Progenitor cell of endocrine pancreas (in vitro differentiated cells): ENCODE results near the gene GATA6. TPM values are rescaled to one million over a fixed set of nuclear protein-coding genes. Genes with fewer than 3 reads are reported as not detected.

Source experiments
- DNase-seq: peaks from one replicate; pipeline ENCODE4 v3.0.0; 2021; ENCODE audit warnings: low spot score; ENCODE audit not compliant: unreplicated experiment
- H3K27ac Mint-ChIP-seq: 2 replicates; pipeline ENCODE4 v1.8.0; 2021; ENCODE audit warnings: mild to moderate bottlenecking, moderate library complexity, mixed read lengths
- H3K27me3 Mint-ChIP-seq: 2 replicates; pipeline ENCODE4 v1.8.0; 2021; ENCODE audit warnings: mixed read lengths
- H3K36me3 Mint-ChIP-seq: 2 replicates; pipeline ENCODE4 v1.8.0; 2022; ENCODE audit warnings: mixed read lengths; ENCODE audit not compliant: insufficient read depth
- H3K4me1 Mint-ChIP-seq: 2 replicates; pipeline ENCODE4 v1.8.0; 2021; ENCODE audit warnings: low read depth, mixed read lengths
- H3K4me3 Mint-ChIP-seq: 2 replicates; pipeline ENCODE4 v1.8.0; 2021; ENCODE audit warnings: low read depth, mild to moderate bottlenecking, moderate library complexity, mixed read lengths
- H3K9me3 Mint-ChIP-seq: 2 replicates; pipeline ENCODE4 v1.8.0; 2021; ENCODE audit warnings: low read depth, mixed read lengths
- CTCF ChIP-seq: fragments of 200-600 bp; sonication (generic); IDR thresholded peaks from one replicate; pipeline ENCODE4 v1.5.0; 2021; ENCODE audit warnings: antibody characterized with exemption, mild to moderate bottlenecking; ENCODE audit not compliant: unreplicated experiment
- total RNA-seq: library from RNA; stranded (reverse); gene quantifications from 2 replicates; pipeline ENCODE4 v1.2.1, GENCODE V29; 2021

The GATA6 gene
- total RNA-seq, 1 donor from 2014 or later: 112 TPM

- H3K36me3 Mint-ChIP-seq: peaks cover 31% of the 10 kb centered on the region
- no peaks in the 10 kb centered on the region for H3K9me3 Mint-ChIP-seq
- H3K27ac Mint-ChIP-seq: peak overlapping the region; percentile 98
- H3K27me3 Mint-ChIP-seq: no peaks in the 10 kb centered on the region
- H3K4me3 Mint-ChIP-seq: peak overlapping the region; percentile 93
- H3K4me1 Mint-ChIP-seq: peaks cover 34% of the 10 kb centered on the region
- no peak for DNase-seq
- TF ChIP-seq CTCF: no peak
Measured at GRCh38 chr18:22170421-22171257, 1.2 kb downstream of the GATA6 start.

GRCh38 chr18:22171258-22172119 is 2.1 kb downstream of the GATA6 start:
- Mint-ChIP-seq H3K27ac (peak overlapping the region; percentile 98), H3K4me1 (peaks cover 37% of the 10 kb centered on the region), H3K36me3 (peaks cover 35% of the 10 kb centered on the region), H3K9me3 (no peaks in the 10 kb centered on the region), H3K4me3 (peak overlapping the region; percentile 94), H3K27me3 (no peaks in the 10 kb centered on the region)
- DNase-seq: no peak
- TF ChIP-seq CTCF: no peak

- Mint-ChIP-seq H3K4me3 (peak overlapping the region; percentile 94), H3K36me3 (peaks cover 37% of the 10 kb centered on the region), H3K9me3 (no peaks in the 10 kb centered on the region), H3K27ac (peak overlapping the region; percentile 97), H3K27me3 (no peaks in the 10 kb centered on the region), H3K4me1 (peaks cover 36% of the 10 kb centered on the region)
- TF ChIP-seq CTCF: no peak
- no peak for DNase-seq
Measured at GRCh38 chr18:22172120-22172582, 2.8 kb downstream of the GATA6 start.

- Mint-ChIP-seq H3K4me1 (peaks cover 41% of the 10 kb centered on the region), H3K9me3 (no peaks in the 10 kb centered on the region), H3K36me3 (peaks cover 42% of the 10 kb centered on the region), H3K27ac (peak overlapping the region; percentile 97), H3K27me3 (no peaks in the 10 kb centered on the region), H3K4me3 (peak overlapping the region; percentile 94)
- no peak for DNase-seq
- TF ChIP-seq CTCF: no peak
Measured at GRCh38 chr18:22172594-22173049, 3.2 kb downstream of the GATA6 start.

GRCh38 chr18:22173221-22173927 is 4.0 kb downstream of the GATA6 start:
- no peak for TF ChIP-seq CTCF
- H3K4me1 Mint-ChIP-seq: peaks cover 42% of the 10 kb centered on the region
- no peaks in the 10 kb centered on the region for H3K9me3 Mint-ChIP-seq
- peak overlapping the region; percentile 94 for H3K4me3 Mint-ChIP-seq
- H3K36me3 Mint-ChIP-seq: peaks cover 45% of the 10 kb centered on the region
- no peak for DNase-seq
- no peaks in the 10 kb centered on the region for H3K27me3 Mint-ChIP-seq
- H3K27ac Mint-ChIP-seq: peak overlapping the region; percentile 97
